Measurements from ENCODE around the gene SZRD1. TPM values are rescaled to one million over a fixed set of nuclear protein-coding genes. Genes with fewer than 3 reads are reported as not detected.

The SZRD1 gene
- total and polyA plus RNA-seq, 2 donors from 2014 or later, result 77.3 to 127 TPM

GRCh38 chr1:16420424-16421118, 53.5 kb downstream of the SZRD1 start:
- intact Hi-C loops (cut with DNase I), result no loop called here
- no peak overlapping the region for H3K27ac ChIP-seq (ENCODE audit: low read depth in 2 of 2, low read length in 2 of 2)
- FAIRE-seq (no peak), DNase-seq (peak in 2 of 5 donors; percentile 13 to 22)
- H3K36me3 ChIP-seq (ENCODE audit: control insufficient read depth in 2 of 3, insufficient read depth in 3 of 3, low read length in 3 of 3), result no peaks in the 10 kb centered on the region
- H3K9me3 ChIP-seq (ENCODE audit: control insufficient read depth in 2 of 3, insufficient read depth in 1 of 3, low read length in 3 of 3), result no peaks in the 10 kb centered on the region
- no peaks in the 10 kb centered on the region for H3K4me1 ChIP-seq (ENCODE audit: control insufficient read depth in 2 of 3, insufficient read depth in 2 of 3, low read depth in 1 of 3, low read length in 3 of 3)
- no peak overlapping the region for H3K9ac ChIP-seq (ENCODE audit: low read length in 3 of 3)
- H3K27me3 ChIP-seq (ENCODE audit: control insufficient read depth, insufficient read depth, low read length), result no peaks in the 10 kb centered on the region
- no peak overlapping the region for H3K4me3 ChIP-seq (ENCODE audit: low read length in 3 of 3)
- TF ChIP-seq CTCF (IDR thresholded peaks at IDR 0.05; ENCODE audit: borderline replicate concordance, extremely low read depth, insufficient read depth), result no peak

- H3K36me3 ChIP-seq (ENCODE audit: control insufficient read depth in 2 of 3, insufficient read depth in 3 of 3, low read length in 3 of 3), result no peaks in the 10 kb centered on the region
- DNase-seq, result no peak
- no peaks in the 10 kb centered on the region for H3K4me1 ChIP-seq (ENCODE audit: control insufficient read depth in 2 of 3, insufficient read depth in 2 of 3, low read depth in 1 of 3, low read length in 3 of 3)
- intact Hi-C loops (cut with DNase I), result no loop called here
- H3K27me3 ChIP-seq (ENCODE audit: control insufficient read depth, insufficient read depth, low read length), result no peaks in the 10 kb centered on the region
- FAIRE-seq, result no peak
- H3K27ac ChIP-seq (ENCODE audit: low read depth in 2 of 2, low read length in 2 of 2), result no peak overlapping the region
- no peaks in the 10 kb centered on the region for H3K9me3 ChIP-seq (ENCODE audit: control insufficient read depth in 2 of 3, insufficient read depth in 1 of 3, low read length in 3 of 3)
- TF ChIP-seq CTCF (IDR thresholded peaks at IDR 0.05; ENCODE audit: borderline replicate concordance, extremely low read depth, insufficient read depth), result no peak
- H3K4me3 ChIP-seq (ENCODE audit: low read length in 3 of 3), result no peak overlapping the region
- H3K9ac ChIP-seq (ENCODE audit: low read length in 3 of 3), result no peak overlapping the region
Observed at GRCh38 chr1:16421201-16421600, 54.2 kb downstream of the SZRD1 start.

GRCh38 chr1:16422041-16422440, 55.0 kb downstream of the SZRD1 start:
- intact Hi-C loops (cut with DNase I), result no loop called here
- no peaks in the 10 kb centered on the region for H3K36me3 ChIP-seq (ENCODE audit: control insufficient read depth in 2 of 3, insufficient read depth in 3 of 3, low read length in 3 of 3)
- FAIRE-seq (no peak), DNase-seq (no peak)
- H3K9ac ChIP-seq (ENCODE audit: low read length in 3 of 3), result no peak overlapping the region
- H3K4me3 ChIP-seq (ENCODE audit: low read length in 3 of 3), result no peak overlapping the region
- H3K4me1 ChIP-seq (ENCODE audit: control insufficient read depth in 2 of 3, insufficient read depth in 2 of 3, low read depth in 1 of 3, low read length in 3 of 3), result no peaks in the 10 kb centered on the region
- no peak for TF ChIP-seq CTCF (IDR thresholded peaks at IDR 0.05; ENCODE audit: borderline replicate concordance, extremely low read depth, insufficient read depth)
- H3K27me3 ChIP-seq (ENCODE audit: control insufficient read depth, insufficient read depth, low read length), result no peaks in the 10 kb centered on the region
- no peak overlapping the region for H3K27ac ChIP-seq (ENCODE audit: low read depth in 2 of 2, low read length in 2 of 2)
- H3K9me3 ChIP-seq (ENCODE audit: control insufficient read depth in 2 of 3, insufficient read depth in 1 of 3, low read length in 3 of 3), result no peaks in the 10 kb centered on the region
